ENCODE results near the gene HCCS. TPM values are rescaled to one million over a fixed set of nuclear protein-coding genes. Genes with fewer than 3 reads are reported as not detected.

The HCCS gene
- total and polyA plus RNA-seq, 8 donors = 14.9 to 20.8 (median 16.6) TPM

GRCh38 chrX:11105080-11105479 is 6.1 kb upstream of the HCCS start:
- H3K27me3 ChIP-seq = no peaks in the 10 kb centered on the region
- H3K9me3 ChIP-seq = no peaks in the 10 kb centered on the region
- no peak for TF ChIP-seq CTCF (IDR thresholded peaks at IDR 0.05)
- ATAC-seq (no peak), DNase-seq (no peak)
- no peaks in the 10 kb centered on the region for H3K4me1 ChIP-seq
- no peak overlapping the region for H3K27ac ChIP-seq
- intact Hi-C loops (cut with DNase I) = no loop called here
- H3K36me3 ChIP-seq = no peaks in the 10 kb centered on the region
- H3K4me3 ChIP-seq = no peak overlapping the region

DNA sequence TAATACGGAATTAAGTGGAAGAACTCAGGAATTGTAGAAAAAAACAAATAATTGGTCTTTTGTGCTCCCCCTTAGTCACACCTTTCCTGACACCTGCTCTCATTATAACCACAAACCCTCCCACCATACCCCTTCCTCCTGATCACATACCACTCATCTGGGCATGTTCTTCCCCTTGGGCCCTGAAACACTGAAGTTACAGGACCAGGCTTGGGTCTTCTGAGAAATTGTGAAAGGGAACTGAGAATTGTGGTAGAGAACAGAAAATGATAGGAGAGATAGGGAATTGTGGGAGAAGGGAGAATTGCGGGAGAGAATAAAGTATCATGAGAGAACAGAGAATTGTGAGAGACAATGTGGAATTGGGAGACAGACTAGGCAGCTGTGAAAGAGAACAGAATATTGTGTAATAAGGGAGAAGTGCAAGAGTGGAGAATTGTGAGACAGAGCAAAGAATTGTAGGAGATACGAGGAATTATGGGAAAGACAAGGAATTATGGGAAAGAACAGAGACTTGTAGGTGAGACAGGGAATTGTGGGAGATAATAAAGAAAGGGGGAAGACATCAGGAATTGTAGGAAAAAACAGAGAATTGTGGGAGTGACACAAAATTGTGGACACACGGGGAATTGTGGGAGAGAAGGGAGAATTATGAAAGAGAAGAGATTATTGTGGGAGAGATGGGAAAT is 2.7 kb upstream of the HCCS start:
- no peak for TF ChIP-seq CTCF (IDR thresholded peaks at IDR 0.05)
- no peak for ATAC-seq
- H3K36me3 ChIP-seq = no peaks in the 10 kb centered on the region
- H3K4me3 ChIP-seq = no peak overlapping the region
- no peak overlapping the region for H3K27ac ChIP-seq
- no peaks in the 10 kb centered on the region for H3K9me3 ChIP-seq
- intact Hi-C loops (cut with DNase I) = no loop called here
- H3K4me1 ChIP-seq = peaks cover 0 to 13% of the 10 kb centered on the region in 2 donors
- no peak for DNase-seq
- H3K27me3 ChIP-seq = no peaks in the 10 kb centered on the region

DNA sequence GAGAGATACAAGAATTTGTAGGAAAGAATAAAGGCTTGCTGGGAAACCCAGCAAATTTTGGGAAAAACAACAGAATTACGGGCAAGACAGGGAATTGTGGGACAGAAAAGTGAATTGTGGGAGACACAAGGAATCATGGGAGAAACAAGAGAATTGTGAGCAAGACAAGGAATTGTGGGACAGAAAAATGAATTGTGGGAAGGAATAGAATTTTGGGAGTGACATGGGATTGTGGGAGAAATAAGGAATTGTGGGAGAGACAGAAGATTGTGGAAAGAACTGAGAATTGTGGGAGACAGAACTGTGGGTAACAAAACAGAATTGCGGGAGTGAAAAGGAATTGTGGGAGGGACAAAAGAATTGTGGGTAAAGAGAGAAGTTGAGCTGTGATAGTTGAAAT is 1.2 kb upstream of the HCCS start:
- Histone ChIP-seq H3K9me3 (no peaks in the 10 kb centered on the region), H3K27ac (no peak overlapping the region), H3K27me3 (no peaks in the 10 kb centered on the region), H3K4me1 (peaks cover 0 to 15% of the 10 kb centered on the region in 2 donors), H3K4me3 (no peak overlapping the region), H3K36me3 (peaks cover 0 to 3% of the 10 kb centered on the region in 2 donors)
- DNase-seq (no peak), ATAC-seq (no peak)
- TF ChIP-seq CTCF (IDR thresholded peaks at IDR 0.05) = no peak
- intact Hi-C loops (cut with DNase I) = no loop called here

DNA sequence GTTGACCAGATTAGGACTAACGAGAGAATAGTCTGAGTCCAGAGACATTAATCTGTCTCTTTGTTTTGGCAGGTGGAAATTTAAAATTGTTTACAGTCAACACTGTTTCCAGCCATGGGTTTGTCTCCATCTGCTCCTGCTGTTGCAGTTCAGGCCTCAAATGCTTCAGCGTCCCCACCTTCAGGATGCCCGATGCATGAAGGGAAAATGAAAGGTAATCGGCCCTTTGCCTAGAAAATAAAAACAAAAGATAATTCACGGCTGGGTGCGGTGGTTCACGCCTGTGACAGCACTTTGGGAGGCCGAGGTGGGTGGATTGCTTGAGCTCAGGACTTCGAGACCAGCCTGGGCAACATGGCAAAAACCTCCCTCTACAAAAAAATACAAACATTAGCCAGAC is 815 bp downstream of the HCCS start:
- H3K27ac ChIP-seq = peak overlapping the region in 1 of 2 donors; percentile 86
- peaks cover 0 to 22% of the 10 kb centered on the region in 2 donors for H3K36me3 ChIP-seq
- H3K9me3 ChIP-seq = no peaks in the 10 kb centered on the region
- intact Hi-C loops (cut with DNase I) = no loop called here
- H3K4me3 ChIP-seq = peak overlapping the region; percentile 46 to 58
- no peaks in the 10 kb centered on the region for H3K27me3 ChIP-seq
- ATAC-seq = no peak
- no peak for TF ChIP-seq CTCF (IDR thresholded peaks at IDR 0.05)
- H3K4me1 ChIP-seq = peaks cover 0 to 15% of the 10 kb centered on the region in 2 donors
- no peak for DNase-seq

GRCh38 chrX:11113731-11114130 is 2.6 kb downstream of the HCCS start:
- Histone ChIP-seq H3K27ac (no peak overlapping the region), H3K36me3 (peaks cover 0 to 40% of the 10 kb centered on the region in 2 donors)

More at GRCh38 chrX:11113731-11114130, 2.6 kb downstream of the HCCS start:
- no peaks in the 10 kb centered on the region for H3K9me3 ChIP-seq
- no peaks in the 10 kb centered on the region for H3K27me3 ChIP-seq
- intact Hi-C loops (cut with DNase I) = no loop called here
- no peak for TF ChIP-seq CTCF (IDR thresholded peaks at IDR 0.05)
- no peak overlapping the region for H3K4me3 ChIP-seq
- peaks cover 0 to 15% of the 10 kb centered on the region in 2 donors for H3K4me1 ChIP-seq
- ATAC-seq (peak; percentile 7), DNase-seq (no peak)

Data from left lung (tissue), 10 donors.